Inferior parietal cortex (tissue), 1 donor: ENCODE measurements around the gene PXT1.
"Not testable (repeated sequence)": the region's sequence is repeated elsewhere in the genome, so short reads cannot be mapped to it uniquely, and the experiment has no call there.

Source experiments
- DNase-seq: peaks from one replicate; pipeline ENCODE4 v3.0.0-alpha.2; 2016; ENCODE audit errors: extremely low spot score

PXT1 gene, protein sequence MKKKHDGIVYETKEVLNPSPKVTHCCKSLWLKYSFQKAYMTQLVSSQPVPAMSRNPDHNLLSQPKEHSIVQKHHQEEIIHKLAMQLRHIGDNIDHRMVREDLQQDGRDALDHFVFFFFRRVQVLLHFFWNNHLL

DNA sequence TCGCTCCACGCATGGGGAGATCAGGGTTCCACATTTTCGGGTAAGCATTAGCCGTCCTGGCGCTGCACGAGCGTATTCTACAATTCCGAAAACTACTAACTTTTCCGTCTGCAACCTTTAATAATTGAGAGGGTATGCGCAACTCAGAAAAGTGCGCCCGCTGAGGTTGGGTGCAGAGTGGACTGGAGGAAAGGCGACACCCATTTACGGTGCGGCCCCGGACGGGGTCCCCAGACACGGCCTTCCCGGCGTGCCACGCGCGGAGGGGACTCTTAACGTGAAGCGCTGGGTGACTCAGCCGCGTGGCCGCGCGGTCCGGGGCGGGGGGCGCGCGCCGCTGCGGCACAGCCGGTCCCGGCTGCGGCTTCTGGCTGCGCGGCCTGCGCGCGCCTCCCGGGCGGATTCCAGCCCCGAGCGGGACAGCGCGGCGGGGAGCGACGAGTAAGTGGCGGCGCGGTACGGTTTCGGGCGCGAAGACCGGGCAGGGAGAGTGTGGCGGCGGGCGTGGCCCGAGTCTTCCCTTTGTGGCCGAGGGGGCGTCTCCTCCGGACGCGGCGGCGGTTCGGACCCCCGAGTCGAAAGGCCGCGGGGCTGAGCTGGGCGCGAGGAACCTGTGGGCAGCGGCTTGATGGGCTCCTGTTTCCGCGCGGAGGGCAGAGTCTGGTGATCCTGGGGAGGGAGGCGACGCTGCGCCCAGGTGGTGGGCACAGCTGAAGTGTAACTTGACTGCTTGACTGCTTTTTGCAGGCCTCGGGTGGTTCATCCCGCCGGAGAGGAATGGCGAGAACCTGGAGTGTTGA lies at the start of gene PXT1, which contains the start of gene KCTD20:
Gene PXT1 (minus strand): TSS at position 184 of the 800 bp plus-strand sequence. CDS start 16,772 bp downstream, outside the sequence.
Gene KCTD20 (plus strand): TSS at position 330 of the 800 bp plus-strand sequence. CDS start 27,098 bp downstream, outside the sequence.
- peak; percentile 90 for DNase-seq

DNA sequence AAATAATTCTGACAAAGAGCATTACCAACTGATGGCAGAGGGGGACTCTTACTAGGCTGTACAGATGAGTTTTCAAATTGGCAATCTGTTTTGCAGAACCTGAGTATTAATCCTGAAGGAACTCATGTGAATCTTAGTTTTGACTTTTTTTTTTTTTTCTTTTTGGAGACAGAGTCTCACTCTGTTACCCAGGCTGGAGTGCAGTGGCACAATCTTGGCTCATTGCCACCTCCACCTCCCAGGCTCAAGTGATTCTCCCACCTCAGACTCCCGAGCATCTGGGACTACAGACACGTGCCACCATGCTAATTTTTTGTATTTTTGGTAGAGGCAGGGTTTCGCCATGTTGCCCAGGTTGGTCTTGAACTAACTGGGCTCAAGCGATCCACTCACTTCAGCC lies 49.4 kb upstream of the PXT1 start:
- no peak for DNase-seq

DNA sequence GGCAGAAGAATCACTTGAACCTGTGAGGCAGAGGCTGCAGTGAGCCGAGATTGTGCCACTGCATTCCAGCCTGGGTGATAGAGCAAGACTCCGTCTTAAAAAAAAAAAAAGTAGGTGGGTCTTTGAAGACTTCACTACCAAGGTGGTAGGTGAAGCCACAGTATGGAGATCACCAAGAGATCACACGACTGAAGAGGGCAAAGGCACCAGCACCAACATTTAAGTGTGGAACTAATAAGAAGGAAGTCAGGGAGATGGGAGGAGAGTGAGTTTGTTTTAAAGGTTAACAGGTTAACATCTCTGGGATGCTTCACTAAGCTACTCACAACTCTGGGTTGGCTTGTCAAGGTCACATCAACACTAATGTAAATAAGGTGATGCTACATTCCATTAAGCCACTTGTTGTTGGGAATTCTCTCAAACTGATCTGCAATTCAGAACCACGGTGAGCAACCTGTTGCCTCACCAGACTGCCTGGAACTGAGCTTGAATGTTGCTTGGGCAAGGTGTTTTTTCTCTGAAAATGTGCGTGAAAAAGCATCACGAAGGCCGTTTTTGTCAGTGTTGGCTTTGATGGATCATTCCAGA lies 48.8 kb upstream of the PXT1 start:
- DNase-seq, result no peak

DNA sequence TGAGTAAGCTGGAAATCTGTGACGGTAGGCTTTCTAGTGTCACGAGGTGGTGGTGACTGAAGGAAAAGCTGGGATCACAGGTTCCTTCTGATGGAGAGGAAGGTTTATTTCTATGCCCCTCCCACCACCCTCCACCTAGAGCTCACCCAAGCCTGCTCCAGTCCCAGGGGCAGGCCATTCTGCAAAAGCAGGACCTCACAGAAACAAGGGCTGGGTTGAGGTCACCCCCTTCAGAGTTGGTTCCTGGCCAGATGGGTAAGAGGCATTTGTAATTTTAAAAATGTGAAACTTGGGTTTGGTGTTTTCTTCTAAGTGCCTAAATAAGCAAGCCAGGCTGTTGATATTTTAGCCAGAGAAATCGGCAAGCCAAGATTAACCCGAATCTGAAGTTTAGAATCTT lies 46.8 kb upstream of the PXT1 start:
- no peak for DNase-seq

DNA sequence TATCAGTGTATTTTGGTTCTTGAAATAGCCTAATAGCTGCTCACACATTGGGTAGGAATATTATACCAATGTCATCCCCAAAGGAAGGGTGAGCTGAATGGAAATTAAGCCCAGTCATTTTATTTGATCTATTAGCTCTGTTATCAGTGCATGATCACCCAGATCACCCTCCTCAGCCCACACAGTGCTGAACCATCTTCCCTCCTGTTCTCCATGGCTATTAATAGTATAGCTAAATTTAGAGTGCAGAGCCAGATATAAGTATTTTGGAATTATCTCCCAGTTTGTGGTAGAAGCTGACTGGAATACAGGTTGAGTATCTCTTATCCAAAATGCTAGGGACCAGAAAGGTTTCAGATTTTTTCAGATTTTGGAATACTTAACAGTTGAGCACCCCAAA lies 45.6 kb upstream of the PXT1 start:
- no peak for DNase-seq

DNA sequence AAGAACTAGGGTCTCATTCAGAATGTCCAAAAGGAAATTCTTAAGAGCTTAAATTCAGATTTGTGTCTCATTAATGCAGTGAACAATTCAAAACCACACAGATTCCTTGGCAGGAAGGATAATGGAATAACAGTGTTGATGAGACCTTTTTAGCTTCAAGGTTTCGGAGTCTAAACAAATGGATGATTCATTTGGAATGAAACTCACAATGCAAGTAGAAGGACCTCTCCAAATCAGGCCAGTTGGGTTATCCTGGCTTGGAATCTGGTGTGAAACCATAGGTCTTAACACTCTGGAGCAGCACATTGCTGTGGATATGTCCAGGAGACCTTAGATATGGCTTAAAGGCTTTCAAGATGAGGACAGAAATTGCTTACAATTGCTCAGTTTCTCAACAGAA lies 45.0 kb upstream of the PXT1 start:
- no peak for DNase-seq

DNA sequence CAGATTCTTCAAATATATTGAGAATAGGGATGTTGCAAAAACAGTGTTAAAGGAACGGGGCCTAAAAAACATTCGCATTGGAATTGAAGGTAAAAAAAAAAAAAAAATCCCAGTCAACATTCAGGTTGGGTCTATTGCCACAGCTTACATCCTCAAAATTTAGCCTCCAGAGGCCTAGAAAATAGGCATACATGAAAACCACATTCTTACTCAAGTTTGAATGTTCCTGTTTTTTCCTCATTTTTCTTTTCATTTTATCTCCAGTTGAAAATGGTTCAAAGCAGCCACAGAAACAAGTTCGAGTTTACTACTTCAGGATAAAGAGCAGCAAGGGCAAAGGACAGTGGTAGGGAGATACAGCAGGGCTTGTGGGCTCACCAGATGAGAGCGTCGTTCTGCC lies 42.1 kb upstream of the PXT1 start:
- no peak for DNase-seq

DNA sequence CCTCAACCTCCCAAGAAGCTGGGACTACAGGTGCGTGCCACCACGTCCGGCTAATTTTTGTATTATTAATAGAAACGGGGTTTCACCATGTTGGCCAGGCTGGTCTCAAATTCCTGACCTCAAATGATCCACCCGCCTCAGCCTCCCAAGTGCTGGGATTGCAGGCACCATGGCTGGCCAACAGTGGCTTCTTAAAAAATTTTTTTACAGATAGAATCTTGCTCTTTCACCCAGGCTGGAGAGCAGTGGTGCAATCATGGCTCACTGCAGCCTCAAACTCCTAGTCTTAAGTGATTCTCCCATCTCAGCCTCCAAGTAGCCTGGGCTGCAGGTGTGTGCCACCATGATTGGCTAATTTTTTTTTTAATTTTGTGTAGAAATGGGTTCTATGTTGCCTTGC lies 40.7 kb upstream of the PXT1 start:
- DNase-seq, result not testable (repeated sequence)

DNA sequence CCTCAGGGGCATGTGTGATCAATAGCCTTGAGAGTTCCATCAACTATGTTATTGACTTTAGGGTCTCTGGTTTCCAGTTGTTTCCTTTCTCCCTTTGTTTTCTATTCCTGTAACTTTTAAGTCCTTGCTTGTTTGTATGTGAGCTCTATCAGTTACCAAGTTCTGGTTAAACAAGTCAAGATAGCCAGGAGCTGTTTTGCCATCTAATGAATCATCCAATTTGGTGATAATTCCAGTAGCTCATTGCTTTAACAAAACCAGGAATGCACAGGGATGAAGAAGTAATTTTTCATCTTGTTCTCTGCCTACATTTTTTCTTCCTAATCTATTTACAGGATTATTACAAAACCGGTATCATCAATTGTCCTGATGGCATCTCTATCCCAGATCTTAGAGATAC lies 36.6 kb upstream of the PXT1 start:
- DNase-seq, result no peak

DNA sequence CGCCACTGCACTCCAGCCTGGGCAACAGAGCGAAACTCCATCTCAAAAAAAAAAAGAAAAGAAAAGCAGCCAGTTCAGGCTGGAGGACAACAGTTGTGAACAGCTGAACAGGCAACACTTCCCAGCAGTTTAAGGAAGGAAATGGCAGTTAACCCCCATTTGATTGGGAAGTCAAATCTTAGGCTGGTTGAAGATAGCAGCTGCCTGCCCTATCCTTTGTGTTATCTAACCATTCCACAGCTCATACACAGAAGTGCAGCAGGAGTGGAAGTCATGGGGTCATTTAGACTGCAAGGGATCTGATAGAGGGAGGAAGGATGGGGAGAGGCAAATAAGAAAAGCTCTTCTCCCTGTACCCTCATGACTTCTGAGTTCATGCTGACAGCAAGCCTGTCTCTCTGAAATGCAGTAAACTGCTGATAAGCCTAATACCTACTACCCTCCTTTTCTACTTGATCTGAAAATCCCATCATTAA lies 35.4 kb upstream of the PXT1 start:
- DNase-seq, result no peak

DNA sequence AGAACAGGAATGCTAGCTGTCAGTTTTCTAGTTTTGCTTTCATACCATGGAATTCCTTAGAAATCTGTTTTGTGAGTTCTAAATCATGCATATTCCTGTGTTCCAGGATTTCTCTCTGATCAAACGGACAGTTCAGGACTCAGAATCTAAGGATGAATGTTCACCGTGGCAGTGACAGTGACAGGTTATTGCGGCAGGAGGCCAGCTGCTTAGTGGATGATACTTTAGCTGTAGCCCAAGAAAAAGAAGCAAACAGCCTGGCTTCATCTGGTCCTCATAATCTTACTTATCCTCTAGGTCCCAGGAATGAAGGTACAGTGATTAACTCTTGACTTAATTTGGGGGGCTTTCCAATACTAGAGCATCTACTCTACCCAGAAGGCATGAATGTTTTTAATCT lies 27.3 kb upstream of the PXT1 start:
- DNase-seq, result no peak

DNA sequence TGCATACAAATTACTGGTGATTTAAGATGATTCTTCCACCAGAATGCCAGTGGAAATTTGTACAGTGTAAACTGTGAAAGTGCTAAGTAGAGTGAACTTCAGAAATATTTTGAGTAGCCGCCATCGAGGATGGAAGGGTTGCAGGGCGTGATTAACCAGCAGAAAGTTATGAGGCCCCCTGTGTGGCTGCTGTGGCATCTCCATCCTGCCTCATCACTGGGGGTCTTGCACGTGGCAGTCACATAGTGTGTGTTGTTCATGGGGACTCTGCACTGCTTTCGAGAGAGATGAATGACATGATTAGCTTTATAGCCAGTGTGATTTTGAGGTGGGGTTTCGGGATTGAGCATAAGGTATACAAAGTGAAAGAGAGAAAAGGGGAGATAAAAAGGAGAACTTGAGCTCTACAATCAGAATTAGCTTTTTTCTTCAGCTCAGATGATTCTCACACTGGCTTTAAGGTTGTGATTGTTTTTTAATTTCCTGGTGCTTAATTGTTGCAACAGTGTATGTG lies 26.6 kb upstream of the PXT1 start:
- no peak for DNase-seq

DNA sequence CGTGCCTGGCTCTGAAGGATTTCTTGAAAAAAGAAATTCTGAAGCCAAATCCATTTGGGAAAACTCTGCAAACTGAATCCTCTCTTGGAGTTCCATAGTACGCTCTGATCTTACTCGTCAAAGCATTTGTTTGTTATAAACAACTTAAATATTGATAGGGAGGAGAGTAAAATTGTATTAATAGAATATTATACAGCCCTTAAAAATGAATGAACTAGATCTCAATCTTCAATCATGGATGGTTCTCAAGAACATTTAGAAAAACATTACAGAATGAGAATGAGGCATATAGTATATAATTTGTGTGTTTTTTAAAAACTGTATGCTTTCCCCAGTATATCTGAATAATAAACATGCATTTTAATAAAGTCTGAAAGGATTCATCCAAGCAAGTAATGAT lies 25.0 kb upstream of the PXT1 start:
- no peak for DNase-seq

DNA sequence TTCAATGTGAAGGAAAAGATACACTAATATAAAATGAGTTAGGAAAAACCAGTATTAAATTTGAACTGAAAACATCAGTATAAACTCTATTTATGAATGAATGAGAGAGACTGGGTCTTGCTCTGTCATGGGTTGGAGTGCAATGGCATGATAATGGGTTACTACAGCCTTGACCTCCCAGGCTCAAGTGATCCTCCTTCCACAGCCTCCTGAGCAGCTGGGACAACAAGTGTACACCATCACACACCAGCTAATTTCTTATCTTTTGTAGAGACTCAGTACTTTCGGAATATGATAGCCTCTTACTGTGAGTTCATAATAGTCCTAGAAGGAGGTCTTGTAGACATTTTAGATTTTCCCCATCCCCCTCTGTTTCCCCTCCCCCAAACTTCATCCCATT lies 21.6 kb upstream of the PXT1 start:
- no peak for DNase-seq

DNA sequence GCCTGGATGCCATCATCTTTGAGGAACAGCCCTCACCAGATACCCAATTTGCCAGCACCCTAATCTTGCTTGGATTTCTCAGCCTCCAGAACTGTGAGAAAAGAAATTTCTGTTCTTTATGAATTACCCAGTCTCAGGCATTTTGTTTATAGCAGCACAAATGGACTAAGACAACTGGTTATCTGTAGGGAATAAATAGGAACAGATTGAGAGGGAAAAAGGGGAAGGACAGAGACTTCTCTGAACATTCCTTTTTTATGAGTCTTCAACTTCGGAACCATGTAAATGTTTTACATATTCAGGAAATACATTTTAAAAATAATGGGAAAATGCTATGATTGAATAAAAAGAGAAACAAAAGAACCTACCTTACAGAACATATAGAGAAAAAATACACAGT lies 21.0 kb upstream of the PXT1 start:
- DNase-seq, result no peak

DNA sequence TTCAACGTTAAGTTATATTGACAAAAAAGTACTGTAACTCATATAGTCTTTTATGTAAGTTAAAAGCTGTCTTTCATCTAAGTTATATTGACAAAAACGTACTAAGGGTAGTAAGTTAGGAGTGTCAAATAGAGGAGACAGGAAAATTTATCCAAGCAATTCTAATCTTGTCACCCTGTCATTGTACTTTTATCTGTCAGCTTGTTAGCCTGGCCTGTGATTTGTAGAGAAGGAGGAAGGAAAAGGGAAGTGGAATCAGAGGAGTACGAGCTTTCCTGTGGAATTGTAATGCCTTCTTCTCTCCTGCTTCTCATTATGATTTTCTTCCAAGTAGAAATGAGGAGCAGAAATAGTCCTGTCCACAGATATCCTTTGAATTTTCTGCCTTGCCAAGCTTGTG lies 19.0 kb upstream of the PXT1 start:
- DNase-seq, result no peak

DNA sequence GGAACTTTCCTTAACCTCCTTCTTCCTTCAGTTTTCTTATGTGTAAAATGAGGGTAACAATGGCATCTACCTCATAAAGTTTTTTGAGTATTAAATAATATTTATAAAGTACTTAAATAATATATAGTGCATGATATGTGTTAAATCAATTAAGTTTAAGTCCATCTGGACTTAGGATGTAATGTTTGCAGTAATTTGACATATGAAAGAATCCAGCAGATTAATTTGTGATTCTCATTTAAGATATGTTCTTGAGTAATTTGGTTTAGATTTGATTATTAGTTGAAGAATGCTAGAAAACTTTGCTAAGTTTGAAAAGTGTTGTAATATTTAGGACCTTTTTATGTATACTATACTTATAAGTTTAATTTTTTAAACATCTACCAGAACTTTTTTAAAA lies 18.3 kb upstream of the PXT1 start:
- no peak for DNase-seq

DNA sequence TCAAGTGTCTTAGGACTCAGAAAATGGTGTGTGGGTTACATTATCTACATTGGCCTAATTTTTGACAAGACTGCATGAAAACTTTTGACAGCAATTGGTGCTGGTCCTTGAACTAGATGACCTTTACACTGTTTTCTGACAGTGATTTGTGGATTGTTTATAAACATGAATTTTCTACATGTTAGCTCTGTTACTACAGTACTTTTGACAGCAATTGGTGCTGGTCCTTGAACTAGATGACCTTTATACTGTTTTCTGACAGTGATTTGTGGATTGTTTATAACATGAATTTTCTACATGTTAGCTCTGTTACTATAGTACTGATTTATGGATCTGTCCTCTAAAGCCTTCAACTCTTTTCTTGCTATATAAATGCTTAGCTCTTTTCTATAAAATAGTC lies 16.8 kb upstream of the PXT1 start:
- DNase-seq, result no peak

DNA sequence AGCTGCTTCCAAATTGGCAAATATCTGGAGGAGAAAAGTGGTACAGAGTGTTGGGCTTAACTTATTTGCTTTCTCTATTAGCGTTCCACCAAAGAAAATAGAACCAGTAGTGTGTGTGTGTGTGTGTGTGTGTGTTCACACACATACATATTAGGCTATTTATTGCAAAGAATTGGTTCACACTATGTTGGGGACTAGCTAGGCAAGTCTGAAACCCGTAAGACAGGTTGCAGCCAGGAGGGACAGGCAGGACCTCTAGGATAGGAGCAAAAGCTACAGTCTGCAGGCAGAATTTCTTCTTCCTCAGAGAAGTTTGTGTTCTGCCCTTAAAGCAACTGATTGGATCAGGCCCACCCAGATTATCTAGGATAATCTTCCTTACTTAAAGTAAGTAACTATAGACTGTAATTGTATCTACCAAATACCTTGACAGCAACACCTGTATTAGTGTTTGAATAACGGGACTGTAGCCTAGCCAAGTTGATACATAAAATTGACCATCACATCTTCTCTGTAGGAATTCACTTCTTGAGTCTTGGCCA lies 12.9 kb upstream of the PXT1 start:
- DNase-seq, result no peak

DNA sequence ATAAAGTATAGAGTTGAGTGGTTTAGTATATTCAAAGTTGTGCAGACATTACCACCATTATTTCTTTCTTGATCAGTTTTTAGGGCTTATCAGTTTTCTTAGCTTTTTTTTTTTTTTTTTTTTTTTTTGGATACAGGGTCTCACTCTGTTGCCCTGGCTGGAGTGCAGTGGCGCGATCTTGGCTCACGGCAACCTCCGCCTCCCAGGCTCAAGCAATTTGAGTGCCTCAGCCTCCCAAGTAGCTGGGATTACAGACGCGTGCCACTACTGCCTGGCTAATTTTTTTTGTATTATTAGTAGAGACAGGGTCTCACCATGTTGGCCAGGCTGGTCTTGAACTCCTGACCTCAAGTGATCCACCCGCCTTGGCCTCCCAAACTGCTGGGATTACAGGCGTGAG lies 10.2 kb upstream of the PXT1 start:
- DNase-seq, result not testable (repeated sequence)

DNA sequence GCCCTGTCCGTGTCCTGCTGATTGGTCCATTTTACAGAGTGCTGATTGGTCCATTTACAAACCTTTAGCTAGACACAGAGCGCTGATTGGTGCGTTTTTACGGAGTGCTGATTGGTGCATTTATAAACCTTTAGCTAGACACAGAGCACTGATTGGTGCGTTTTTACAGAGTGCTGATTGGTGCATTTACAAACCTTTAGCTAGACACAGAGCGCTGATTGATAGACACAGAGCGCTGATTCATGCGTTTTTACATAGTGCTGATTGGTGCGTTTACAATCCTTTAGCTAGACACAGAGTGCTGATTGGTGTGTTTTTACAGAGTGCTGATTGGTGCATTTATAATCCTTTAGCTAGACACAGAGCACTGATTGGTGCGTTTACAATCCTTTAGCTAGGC lies 6.5 kb upstream of the PXT1 start:
- DNase-seq, result not testable (repeated sequence)

DNA sequence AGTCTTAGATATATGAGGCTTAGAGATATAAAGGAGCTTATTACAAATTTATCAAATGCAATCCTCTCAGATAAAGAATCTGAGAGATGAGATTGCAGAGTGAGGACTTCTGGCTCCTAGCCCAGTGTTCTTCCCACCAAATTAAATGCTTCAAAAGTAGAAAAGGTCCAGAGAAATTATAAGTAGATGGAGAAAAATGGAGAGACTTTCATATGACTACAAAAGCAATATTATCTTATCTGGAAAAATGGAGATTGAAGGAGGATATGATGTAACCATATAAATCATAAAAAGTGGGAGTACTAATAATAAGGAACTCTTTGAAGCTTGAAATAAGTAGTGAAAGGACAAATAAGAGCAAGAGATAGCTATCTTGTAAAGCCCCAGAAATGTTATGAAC lies 3.0 kb upstream of the PXT1 start:
- DNase-seq, result no peak

DNA sequence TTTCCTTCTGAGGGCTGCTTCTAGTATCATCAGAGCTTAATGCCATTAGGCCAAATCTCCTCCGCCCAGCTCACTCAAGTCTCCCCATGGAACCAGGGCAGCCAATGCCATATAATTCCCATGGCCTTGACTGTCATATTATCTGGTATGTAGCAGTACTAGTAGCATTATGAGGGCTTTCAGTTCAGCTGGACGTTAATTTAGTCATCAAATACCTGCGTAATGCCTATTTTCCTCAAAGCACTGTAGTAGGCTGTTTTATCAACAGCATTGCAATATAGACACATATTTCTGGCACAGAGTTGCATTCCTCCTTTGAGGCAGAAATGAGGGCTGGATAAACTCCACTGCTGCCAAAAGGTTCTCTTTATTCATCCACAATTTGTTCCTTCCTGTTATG lies 1.8 kb upstream of the PXT1 start:
- no peak for DNase-seq
